Neural progenitor cell (in vitro differentiated cells): Measurements from ENCODE around the gene KCNJ9. TPM values are rescaled to one million over a fixed set of nuclear protein-coding genes. Genes with fewer than 3 reads are reported as not detected.

Experiments used
- DNase-seq: peaks from one replicate; pipeline ENCODE4 v3.0.0-alpha.2; 2016; ENCODE audit warnings: low spot score
- H2AFZ ChIP-seq: fragments of 200-600 bp; sonication (generic); replicated peaks from 2 replicates; pipeline ENCODE4 v1.6.1; 2016; ENCODE audit warnings: antibody characterized with exemption
- H3F3A ChIP-seq: fragments of 200-600 bp; sonication (generic); 2 replicates; pipeline ENCODE4 v1.6.1; 2016; ENCODE audit warnings: antibody characterized with exemption, low read depth
- H3K27ac ChIP-seq: fragments of 200-600 bp; sonication (generic); 2 replicates; pipeline ENCODE4 v1.5.1; 2016; ENCODE audit warnings: mild to moderate bottlenecking
- H3K27me3 ChIP-seq: fragments of 200-600 bp; sonication (generic); 2 replicates; pipeline ENCODE4 v1.6.1; 2016; ENCODE audit warnings: mild to moderate bottlenecking, moderate library complexity
- H3K36me3 ChIP-seq: fragments of 200-600 bp; sonication (generic); 2 replicates; pipeline ENCODE4 v1.5.1; 2016
- H3K4me1 ChIP-seq: fragments of 200-600 bp; sonication (generic); 2 replicates; pipeline ENCODE4 v1.6.1; 2016; ENCODE audit warnings: mixed run types
- H3K4me2 ChIP-seq: fragments of 200-600 bp; sonication (generic); 2 replicates; pipeline ENCODE4 v1.6.1; 2016
- H3K4me3 ChIP-seq: fragments of 200-600 bp; sonication (generic); 2 replicates; pipeline ENCODE4 v1.5.1; 2016
- H3K79me2 ChIP-seq: fragments of 200-600 bp; sonication (generic); 2 replicates; pipeline ENCODE4 v1.6.1; 2016; ENCODE audit warnings: low read depth
- H3K9ac ChIP-seq: fragments of 200-600 bp; sonication (generic); 2 replicates; pipeline ENCODE4 v1.6.1; 2016
- H3K9me3 ChIP-seq: fragments of 200-600 bp; sonication (generic); 2 replicates; pipeline ENCODE4 v1.5.1; 2016; ENCODE audit warnings: low read depth
- H4K20me1 ChIP-seq: fragments of 200-600 bp; sonication (generic); 2 replicates; pipeline ENCODE4 v1.6.1; 2016; ENCODE audit warnings: low read depth
- H3K27ac Mint-ChIP-seq: 3 replicates; pipeline ENCODE4 v1.8.0; 2021; ENCODE audit warnings: mixed read lengths
- H3K27me3 Mint-ChIP-seq: 2 replicates; pipeline ENCODE4 v1.8.0; 2022; ENCODE audit warnings: low read depth, mild to moderate bottlenecking, inconsistent platforms, moderate library complexity, mixed read lengths; ENCODE audit not compliant: insufficient read depth
- H3K36me3 Mint-ChIP-seq: 3 replicates; pipeline ENCODE4 v1.8.0; 2021; ENCODE audit warnings: mixed read lengths
- H3K4me1 Mint-ChIP-seq: 3 replicates; pipeline ENCODE4 v1.8.0; 2021; ENCODE audit warnings: mixed read lengths
- H3K4me3 Mint-ChIP-seq: 3 replicates; pipeline ENCODE4 v1.8.0; 2021; ENCODE audit warnings: mild to moderate bottlenecking, moderate library complexity, mixed read lengths
- H3K9me3 Mint-ChIP-seq: 3 replicates; pipeline ENCODE4 v1.8.0; 2020; ENCODE audit warnings: mixed read lengths
- CTCF ChIP-seq: fragments of 200-600 bp; sonication (generic); IDR thresholded peaks from 2 replicates; pipeline ENCODE4 v1.5.1; 2017; ENCODE audit warnings: antibody characterized with exemption, mild to moderate bottlenecking
- EZH2 ChIP-seq: fragments of 200-600 bp; sonication (generic); IDR thresholded peaks from 2 replicates; pipeline ENCODE4 v1.6.1; 2017; ENCODE audit warnings: antibody characterized with exemption, mild to moderate bottlenecking, moderate library complexity
- EZH2phosphoT487 ChIP-seq: fragments of 200-600 bp; sonication (generic); IDR thresholded peaks from 2 replicates; pipeline ENCODE4 v1.6.1; 2017; ENCODE audit warnings: antibody characterized with exemption
- total RNA-seq: library from RNA; depleted of rRNA; stranded (reverse); fragments of >200 nt; gene quantifications from 2 replicates; pipeline ENCODE4 v1.2.3, GENCODE V29; 2015; ENCODE audit warnings: low replicate concordance

KCNJ9 gene
- total RNA-seq, 1 donor from 2014 or later, result 0.09 TPM

DNA sequence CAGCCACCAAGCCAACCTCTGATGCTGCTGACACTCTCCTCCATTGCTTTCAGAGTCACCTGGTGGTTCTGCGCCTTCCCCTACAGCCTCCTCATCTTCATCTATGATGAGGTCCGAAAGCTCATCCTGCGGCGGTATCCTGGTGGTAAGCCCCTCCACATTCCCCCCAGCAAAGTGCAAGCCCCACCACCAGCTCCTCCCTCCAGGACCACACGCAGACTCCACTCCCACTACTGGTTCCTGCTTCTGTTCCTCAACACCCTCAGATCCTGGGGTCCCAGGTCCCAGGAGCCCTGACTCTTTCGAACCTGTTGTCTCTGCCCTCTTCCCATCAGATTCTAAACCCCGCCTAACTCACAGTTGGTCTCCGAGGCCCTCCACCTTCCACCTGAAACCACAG lies 58.5 kb downstream of the KCNJ9 start:
- Mint-ChIP-seq H3K9me3 (peaks cover 2% of the 10 kb centered on the region), H3K4me1 (peaks cover 6% of the 10 kb centered on the region), H3K27ac (no peak overlapping the region), H3K27me3 (peaks cover 10% of the 10 kb centered on the region), H3K4me3 (no peak overlapping the region), H3K36me3 (peaks cover 59% of the 10 kb centered on the region)
- Histone ChIP-seq H3K4me2 (no peak overlapping the region), H3K79me2 (no peaks in the 10 kb centered on the region), H3K9ac (no peak overlapping the region), H3K27ac (no peak overlapping the region), H3K4me3 (no peak overlapping the region), H3F3A (peaks cover 26% of the 10 kb centered on the region), H3K9me3 (no peaks in the 10 kb centered on the region), H3K27me3 (no peaks in the 10 kb centered on the region), H3K36me3 (no peaks in the 10 kb centered on the region), H2AFZ (no peak overlapping the region), H4K20me1 (no peaks in the 10 kb centered on the region), H3K4me1 (peaks cover 5% of the 10 kb centered on the region)
- TF ChIP-seq EZH2, result no peak
- no peak for TF ChIP-seq CTCF
- no peak for TF ChIP-seq EZH2phosphoT487
- DNase-seq, result no peak

Other genes with a start within 250 kb of the KCNJ9 start
- not detected in 2 replicates for gene VSIG8, start 218.9 kb upstream of the KCNJ9 start, total RNA-seq
- not detected in 2 replicates for gene CFAP45, start 181.4 kb upstream of the KCNJ9 start, total RNA-seq
- gene TAGLN2, start 156.0 kb upstream of the KCNJ9 start, total RNA-seq, result 3.9 and 12.1 TPM in 2 replicates
- gene IGSF9, start 135.9 kb upstream of the KCNJ9 start, total RNA-seq, result 3.3 and 9.1 TPM in 2 replicates
- gene SLAMF9, start 127.3 kb upstream of the KCNJ9 start, total RNA-seq, result not detected in 2 replicates
- 4.5 and 7.1 TPM in 2 replicates for gene PIGM, start 49.5 kb upstream of the KCNJ9 start, total RNA-seq
- gene KCNJ10, start 11.4 kb upstream of the KCNJ9 start, total RNA-seq, result 0.15 TPM in 1 of 2 replicates, not detected in the other
- 9.4 and 23.4 TPM in 2 replicates for gene IGSF8, start 17.1 kb downstream of the KCNJ9 start, total RNA-seq
- gene ATP1A2, start 34.2 kb downstream of the KCNJ9 start, total RNA-seq, result 88.6 and 154 TPM in 2 replicates
- 0.17 and 0.62 TPM in 2 replicates for gene ATP1A4, start 70.1 kb downstream of the KCNJ9 start, total RNA-seq
- gene CASQ1, start 109.0 kb downstream of the KCNJ9 start, total RNA-seq, result 0.50 TPM in 1 of 2 replicates, not detected in the other
- 39.1 and 63.5 TPM in 2 replicates for gene PEA15, start 123.8 kb downstream of the KCNJ9 start, total RNA-seq
- 105 and 132 TPM in 2 replicates for gene DCAF8, start 181.0 kb downstream of the KCNJ9 start, total RNA-seq
- 74.6 and 103 TPM in 2 replicates for gene PEX19, start 203.6 kb downstream of the KCNJ9 start, total RNA-seq